Activated naive CD4-positive, alpha-beta T cell (primary cell): ENCODE data around the gene SRSF2.
"Not testable (repeated sequence)": the region's sequence is repeated elsewhere in the genome, so short reads cannot be mapped to it uniquely, and the experiment has no call there.

ENCODE experiments used
- DNase-seq, 4 experiments: peaks; one replicate each; lab custom pipeline; 2025; lab: John Stamatoyannopoulos, UW

SRSF2 gene

GRCh38 chr17:76737082-76737675 lies at the start of gene SRSF2:
Gene SRSF2, minus strand, starts transcription at chr17:76737331. Its CDS starts 171 bp downstream, at chr17:76737160.
- peak; percentile 97 to 99 (median 98) for DNase-seq

GRCh38 chr17:76784926-76785325 lies 47.8 kb upstream of the SRSF2 start:
- DNase-seq = no peak

- no peak for DNase-seq
Measured at GRCh38 chr17:76783146-76783545, 46.0 kb upstream of the SRSF2 start.

GRCh38 chr17:76781056-76781982 lies 44.2 kb upstream of the SRSF2 start:
- no peak for DNase-seq

GRCh38 chr17:76775021-76775600 lies 38.0 kb upstream of the SRSF2 start:
- DNase-seq = no peak

GRCh38 chr17:76772842-76773525 lies 35.9 kb upstream of the SRSF2 start:
- no peak for DNase-seq

- DNase-seq = no peak
Measured at GRCh38 chr17:76758570-76758969, 21.4 kb upstream of the SRSF2 start.

GRCh38 chr17:76757256-76757655 lies 20.1 kb upstream of the SRSF2 start:
- no peak for DNase-seq

GRCh38 chr17:76755285-76755684 lies 18.2 kb upstream of the SRSF2 start:
- DNase-seq = no peak

- peak in 1 of 4 experiments; percentile 27 for DNase-seq
Measured at GRCh38 chr17:76753061-76753961, 16.2 kb upstream of the SRSF2 start.

GRCh38 chr17:76752006-76752405 lies 14.9 kb upstream of the SRSF2 start:
- no peak for DNase-seq

GRCh38 chr17:76751416-76751993 lies 14.4 kb upstream of the SRSF2 start:
- no peak for DNase-seq

GRCh38 chr17:76748657-76749056 lies 11.5 kb upstream of the SRSF2 start:
- no peak for DNase-seq

GRCh38 chr17:76747716-76748363 lies 10.7 kb upstream of the SRSF2 start:
- DNase-seq = no peak

- not testable (repeated sequence) for DNase-seq
Measured at GRCh38 chr17:76745785-76746184, 8.7 kb upstream of the SRSF2 start.

- no peak for DNase-seq
Measured at GRCh38 chr17:76744747-76745146, 7.6 kb upstream of the SRSF2 start.

- DNase-seq = no peak
Measured at GRCh38 chr17:76742958-76743357, 5.8 kb upstream of the SRSF2 start.

GRCh38 chr17:76740329-76741118 lies 3.4 kb upstream of the SRSF2 start:
- DNase-seq = no peak

GRCh38 chr17:76739568-76740115 lies 2.5 kb upstream of the SRSF2 start:
- not testable (repeated sequence) for DNase-seq
